Caco-2 (cell line): ENCODE data around the gene WDR81. TPM values are rescaled to one million over a fixed set of nuclear protein-coding genes. Genes with fewer than 3 reads are reported as not detected.

Experiments used
- BruUV-seq: library from RNA; stranded (reverse); fragments of 400-500 nt; replicated peaks from 2 replicates; lab custom pipeline; 2021; lab: Mats Ljungman, UMichigan
- CTCF ChIA-PET: fragments of 300-600 bp; sonication (Branson Sonifier 250); formaldehyde crosslinking; loops from one replicate; lab custom pipeline; 2022; ENCODE audit warnings: antibody characterized with exemption; lab: Charles Lee
- POLR2A ChIA-PET: fragments of 300-600 bp; sonication (Branson Sonifier 250); formaldehyde crosslinking; loops from one replicate; lab custom pipeline; 2022; ENCODE audit warnings: antibody characterized with exemption; lab: Charles Lee
- DNase-seq, 2 experiments: peaks; one replicate each; pipeline versions ENCODE4 v3.0.0 to v3.0.0-alpha.2; 2020 to 2022
- H3K27me3 ChIP-seq: replicated peaks from 2 replicates; pipeline ENCODE4 v1.6.0; 2011; ENCODE audit warnings: low read length; ENCODE audit not compliant: control insufficient read depth, insufficient read depth
- H3K36me3 ChIP-seq: 2 replicates; pipeline ENCODE4 v1.5.1; 2011; ENCODE audit warnings: low read length; ENCODE audit not compliant: control insufficient read depth, insufficient read depth
- H3K4me1 ChIP-seq: fragments of 250-450 bp; sonication (Bioruptor Pico); 2 replicates; pipeline ENCODE4 v1.5.1; 2020; ENCODE audit warnings: mild to moderate bottlenecking
- H3K4me3 ChIP-seq: 2 replicates; pipeline ENCODE4 v1.5.1; 2011; ENCODE audit warnings: low read depth, mild to moderate bottlenecking, control low read depth, low read length
- H3K9me3 ChIP-seq: fragments of 250-450 bp; sonication (Bioruptor Pico); 2 replicates; pipeline ENCODE4 v1.5.1; 2020; ENCODE audit warnings: mild to moderate bottlenecking, moderate library complexity
- H3K27ac Mint-ChIP-seq: one replicate; pipeline ENCODE4 v1.8.0; 2022; ENCODE audit warnings: mixed read lengths; ENCODE audit not compliant: unreplicated experiment
- H3K27me3 Mint-ChIP-seq: one replicate; pipeline ENCODE4 v1.8.0; 2022; ENCODE audit warnings: mixed read lengths; ENCODE audit not compliant: insufficient read depth, unreplicated experiment
- H3K36me3 Mint-ChIP-seq: one replicate; pipeline ENCODE4 v1.8.0; 2022; ENCODE audit warnings: mild to moderate bottlenecking, mixed read lengths; ENCODE audit not compliant: insufficient read depth, unreplicated experiment
- H3K4me1 Mint-ChIP-seq: one replicate; pipeline ENCODE4 v1.8.0; 2022; ENCODE audit warnings: low read depth, mixed read lengths; ENCODE audit not compliant: unreplicated experiment
- H3K4me3 Mint-ChIP-seq: one replicate; pipeline ENCODE4 v1.8.0; 2022; ENCODE audit warnings: mild to moderate bottlenecking, moderate library complexity, mixed read lengths; ENCODE audit not compliant: unreplicated experiment
- H3K9me3 Mint-ChIP-seq: one replicate; pipeline ENCODE4 v1.8.0; 2022; ENCODE audit warnings: mixed read lengths; ENCODE audit not compliant: unreplicated experiment
- intact Hi-C: fragments of 100-400 bp; cut with micrococcal nuclease; formaldehyde crosslinking; loops from one replicate; pipeline ENCODE4 v1.10.0; 2022; ENCODE audit not compliant: unreplicated experiment
- total RNA-seq: library from RNA; stranded (reverse); gene quantifications from 2 replicates; pipeline ENCODE4 v1.2.3, GENCODE V29; 2022
- TF ChIP-seq, protein P1 (sequence below), 2 experiments: fragments of 200-600 bp in 1 of 2; IDR thresholded peaks; 1 replicate in 1 of 2; 2 replicates in 1 of 2; pipeline versions ENCODE4 v1.5.1 to v1.8.0; 2011 to 2022; ENCODE audit warnings: antibody characterized with exemption in 1 of 2, control low read depth in 1 of 2, inconsistent platforms in 1 of 2, low read depth in 1 of 2, low read length in 1 of 2, mild to moderate bottlenecking in 1 of 2, moderate library complexity in 1 of 2; ENCODE audit not compliant: insufficient read depth in 1 of 2, severe bottlenecking in 1 of 2, unreplicated experiment in 1 of 2

WDR81 gene
- total RNA-seq, 1 experiment from 2014 or later: 26.6 TPM

- Mint-ChIP-seq H3K4me1 (no peaks in the 10 kb centered on the region), H3K27ac (no peak overlapping the region), H3K9me3 (peaks cover 8% of the 10 kb centered on the region), H3K27me3 (no peaks in the 10 kb centered on the region), H3K4me3 (no peak overlapping the region), H3K36me3 (no peaks in the 10 kb centered on the region)
- POLR2A ChIA-PET: interaction anchor here (0.7 kb wide), 1 partner anchor 26 kb away, joined by 7 read pairs; no protein-coding TSS in a partner anchor
- H3K4me3 ChIP-seq: no peak overlapping the region
- H3K36me3 ChIP-seq: no peaks in the 10 kb centered on the region
- H3K27me3 ChIP-seq: no peaks in the 10 kb centered on the region
- no peak for DNase-seq
- intact Hi-C loops: no loop called here
- H3K4me1 ChIP-seq: no peaks in the 10 kb centered on the region
- CTCF ChIA-PET: no interaction called here
- no peaks in the 10 kb centered on the region for H3K9me3 ChIP-seq
- TF ChIP-seq, protein P1, sequence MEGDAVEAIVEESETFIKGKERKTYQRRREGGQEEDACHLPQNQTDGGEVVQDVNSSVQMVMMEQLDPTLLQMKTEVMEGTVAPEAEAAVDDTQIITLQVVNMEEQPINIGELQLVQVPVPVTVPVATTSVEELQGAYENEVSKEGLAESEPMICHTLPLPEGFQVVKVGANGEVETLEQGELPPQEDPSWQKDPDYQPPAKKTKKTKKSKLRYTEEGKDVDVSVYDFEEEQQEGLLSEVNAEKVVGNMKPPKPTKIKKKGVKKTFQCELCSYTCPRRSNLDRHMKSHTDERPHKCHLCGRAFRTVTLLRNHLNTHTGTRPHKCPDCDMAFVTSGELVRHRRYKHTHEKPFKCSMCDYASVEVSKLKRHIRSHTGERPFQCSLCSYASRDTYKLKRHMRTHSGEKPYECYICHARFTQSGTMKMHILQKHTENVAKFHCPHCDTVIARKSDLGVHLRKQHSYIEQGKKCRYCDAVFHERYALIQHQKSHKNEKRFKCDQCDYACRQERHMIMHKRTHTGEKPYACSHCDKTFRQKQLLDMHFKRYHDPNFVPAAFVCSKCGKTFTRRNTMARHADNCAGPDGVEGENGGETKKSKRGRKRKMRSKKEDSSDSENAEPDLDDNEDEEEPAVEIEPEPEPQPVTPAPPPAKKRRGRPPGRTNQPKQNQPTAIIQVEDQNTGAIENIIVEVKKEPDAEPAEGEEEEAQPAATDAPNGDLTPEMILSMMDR (IDR thresholded peaks at IDR 0.05; ENCODE audit: insufficient read depth in 1 of 2, low read depth in 1 of 2, low read length in 1 of 2, severe bottlenecking in 1 of 2, unreplicated experiment in 1 of 2): no peak
- no TSS peak for BruUV-seq
These were observed 33.8 kb upstream of the WDR81 start for GRCh38 chr17:1690544-1691221.

DNA sequence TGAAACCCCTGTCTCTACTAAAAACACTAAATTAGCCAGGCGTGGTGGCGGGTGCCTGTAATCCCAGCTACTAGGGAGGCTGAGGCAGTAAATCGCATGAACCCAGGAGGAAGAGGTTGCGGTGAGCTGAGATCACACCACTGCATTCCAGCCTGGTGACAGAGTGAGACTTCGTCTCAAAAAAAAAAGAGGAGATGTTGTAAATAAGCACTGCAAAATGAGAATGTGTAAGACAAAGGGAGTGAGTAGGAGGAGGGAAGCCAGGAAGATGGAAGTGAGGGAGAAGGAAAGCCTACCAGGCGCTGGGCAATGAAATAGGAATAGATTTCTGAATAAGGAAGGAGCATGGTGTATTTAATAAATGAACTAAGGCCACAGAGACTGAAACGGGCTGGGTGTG, 31.2 kb upstream of the WDR81 start:
- CTCF ChIA-PET: no interaction called here
- no TSS peak for BruUV-seq

DNA sequence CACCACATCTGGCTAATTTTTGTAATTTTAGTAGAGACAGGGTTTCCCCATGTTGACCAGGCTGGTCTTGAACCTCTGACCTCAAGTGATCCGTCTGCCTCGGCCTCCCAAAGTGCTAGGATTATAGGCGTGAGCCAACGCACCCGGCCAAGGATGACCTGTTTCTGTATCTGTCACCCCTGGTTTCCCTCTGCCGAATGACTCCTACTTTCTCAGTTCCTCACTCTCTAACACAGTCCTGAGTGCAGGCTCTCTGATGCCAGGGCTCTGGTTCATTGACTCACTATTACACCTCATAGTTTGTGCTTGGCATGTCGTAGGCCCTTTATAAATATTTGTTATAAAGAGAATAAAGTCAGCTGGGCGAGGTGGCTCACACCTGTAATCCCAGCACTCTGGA, 29.1 kb upstream of the WDR81 start:
- no peak overlapping the region for H3K4me3 ChIP-seq
- H3K27me3 ChIP-seq: no peaks in the 10 kb centered on the region
- Mint-ChIP-seq H3K4me3 (no peak overlapping the region), H3K36me3 (no peaks in the 10 kb centered on the region), H3K27ac (no peak overlapping the region), H3K4me1 (no peaks in the 10 kb centered on the region), H3K9me3 (peaks cover 7% of the 10 kb centered on the region), H3K27me3 (no peaks in the 10 kb centered on the region)
- TF ChIP-seq, protein P1 (IDR thresholded peaks at IDR 0.05; ENCODE audit: insufficient read depth in 1 of 2, low read depth in 1 of 2, low read length in 1 of 2, severe bottlenecking in 1 of 2, unreplicated experiment in 1 of 2): no peak
- no peaks in the 10 kb centered on the region for H3K36me3 ChIP-seq
- H3K4me1 ChIP-seq: peaks cover 5% of the 10 kb centered on the region; the same call in 1 of the 2 replicates
- no peak for DNase-seq
- POLR2A ChIA-PET: no interaction called here
- intact Hi-C loops: no loop called here
- H3K9me3 ChIP-seq: no peaks in the 10 kb centered on the region
- no TSS peak for BruUV-seq
- CTCF ChIA-PET: no interaction called here

More for the DNA sequence above, 31.2 kb upstream of the WDR81 start:
- H3K4me3 Mint-ChIP-seq: no peak overlapping the region
- no peak for DNase-seq
- H3K36me3 Mint-ChIP-seq: no peaks in the 10 kb centered on the region
- Histone ChIP-seq H3K4me1 (peaks cover 5% of the 10 kb centered on the region; the same call in 1 of the 2 replicates), H3K9me3 (no peaks in the 10 kb centered on the region), H3K27me3 (no peaks in the 10 kb centered on the region), H3K4me3 (no peak overlapping the region), H3K36me3 (no peaks in the 10 kb centered on the region)
- H3K27me3 Mint-ChIP-seq: no peaks in the 10 kb centered on the region
- POLR2A ChIA-PET: no interaction called here
- intact Hi-C loops: no loop called here
- TF ChIP-seq, protein P1 (IDR thresholded peaks at IDR 0.05; ENCODE audit: insufficient read depth in 1 of 2, low read depth in 1 of 2, low read length in 1 of 2, severe bottlenecking in 1 of 2, unreplicated experiment in 1 of 2): no peak
- no peaks in the 10 kb centered on the region for H3K4me1 Mint-ChIP-seq
- H3K27ac Mint-ChIP-seq: no peak overlapping the region
- peaks cover 8% of the 10 kb centered on the region for H3K9me3 Mint-ChIP-seq
